Heart left ventricle (tissue), 16 donors: ENCODE data around the gene ALG8. TPM values are rescaled to one million over a fixed set of nuclear protein-coding genes. Genes with fewer than 3 reads are reported as not detected.

Experiments
- ATAC-seq, 4 donors: fragments of 200-7000 bp; cut with Tn5 transposase; one replicate each; pipeline ENCODE4 v1.9.1; 2020 to 2022; ENCODE audit warnings: moderate library complexity in 4 of 4, mild to moderate bottlenecking in 3 of 4, moderate number of reproducible peaks in 1 of 4
- DNase-seq, 5 donors: peaks; one replicate each; pipeline ENCODE4 v3.0.0-alpha.2; 2020
- H3K27ac ChIP-seq, 12 donors: fragments of 200-600 bp; sonication (generic) in 4 of 12; one replicate each; pipeline versions ENCODE4 v1.5.0 to v1.8.0; 2016 to 2022; ENCODE audit warnings: mild to moderate bottlenecking in 2 of 12
- H3K27me3 ChIP-seq, 9 donors: fragments of 200-600 bp; sonication (generic) in 2 of 9; one replicate each; pipeline versions ENCODE4 v1.5.1 to v1.8.0; 2016 to 2022; ENCODE audit warnings: mild to moderate bottlenecking in 3 of 9
- H3K36me3 ChIP-seq, 9 donors: fragments of 200-600 bp; sonication (generic) in 2 of 9; one replicate each; pipeline versions ENCODE4 v1.5.0 to v1.8.0; 2018 to 2022; ENCODE audit warnings: mild to moderate bottlenecking in 2 of 9
- H3K4me1 ChIP-seq, 12 donors: fragments of 200-600 bp; sonication (generic) in 4 of 12; one replicate each; pipeline versions ENCODE4 v1.5.0 to v1.8.0; 2016 to 2022; ENCODE audit warnings: mild to moderate bottlenecking in 3 of 12
- H3K4me3 ChIP-seq, 12 donors: fragments of 200-600 bp; sonication (generic) in 4 of 12; one replicate each; pipeline versions ENCODE4 v1.5.0 to v1.8.0; 2017 to 2022; ENCODE audit warnings: mild to moderate bottlenecking in 9 of 12, moderate library complexity in 4 of 12
- H3K9me3 ChIP-seq, 12 donors: fragments of 200-600 bp; sonication (generic) in 4 of 12; one replicate each; pipeline versions ENCODE4 v1.5.0 to v1.8.0; 2016 to 2022; ENCODE audit warnings: mild to moderate bottlenecking in 1 of 12
- CTCF ChIP-seq, 12 donors: fragments of 200-600 bp; sonication (generic) in 4 of 12; IDR thresholded peaks; one replicate each; pipeline versions ENCODE4 v1.5.0 to v1.8.0; 2018 to 2022; ENCODE audit warnings: antibody characterized with exemption in 12 of 12, mild to moderate bottlenecking in 5 of 12
- POLR2A ChIP-seq, 2 donors: fragments of 450-650 bp; IDR thresholded peaks; one replicate each; pipeline ENCODE4 v1.6.1; 2017; ENCODE audit warnings: antibody characterized with exemption in 2 of 2, mild to moderate bottlenecking in 2 of 2, moderate library complexity in 2 of 2
- WGBS, 4 donors: extraction: QIAGEN DNeasy Blood & Tissue Kit in 2 of 4; methylation state at CpG; one replicate each; pipeline versions ENCODE4 v1.1.5 to v1.1.7; 2013 to 2018; 5-methylcytosine and 5-hydroxymethylcytosine counted together
- intact Hi-C, 10 donors: fragments of 100-400 bp; cut with DNase I; formaldehyde crosslinking; loops; one replicate each; pipeline versions ENCODE4 v1.11.1 to v1.14.2; 2022
- polyA plus RNA-seq, 2 donors: library from polyadenylated mRNA; stranded (reverse); fragments of 200-250 nt; gene quantifications; one replicate each; pipeline ENCODE4 v1.2.3, GENCODE V29; 2013
- total RNA-seq, 9 donors: library from RNA; depleted of rRNA in 2 of 9; stranded (reverse); fragments of >200 nt in 2 of 9; fragmentation: NEBNext Ultra II Directional in 3 of 9; extraction: Animal tissue kit (Norgen Biotek cat#: 25700) in 3 of 9; gene quantifications; one replicate each; pipeline versions ENCODE4 v1.1.0 to v1.2.4, GENCODE V29; 2016 to 2023
- donor health status: ischemic (EF 13 %, LVEDD 7.1; RV severe dilation, severe dysfunction).
- donor health status: healthy with polysubstance abuse.
- donor health status: DM: no; HTN: yes; CAD: no.
- donor health status: DM: no; HTN: no; CAD: no.
- donor health status: ischemic (EF 25% LVEDD 6.9; RV normal size, moderate dysfunction).
- donor health status: ischemic (EF 25% LVEDD 5.7; RV mildly dilated, moderate dysfunction).
- donor health status: healthy.
- donor health status: DM: yes; HTN: yes; CAD: no.
- donor health status: ischemic (EF 35%, LVEDD 5.7; RV mildly dilated, moderate dysfunction).
- donor health status: nonischemic (EF 11% LVEDD 7.7; RV severe dilation, severe dysfunction).
- donor health status: DM: yes; HTN: yes; CAD: no.
- donor health status: PGD.
- donor health status: ischemic (EF 29% LVEDD 5.4; RV normal size, mild dysfunction).
- donor health status: nonischemic (EF 23%, LVEDD 6.1; RV moderate dilation, normal function).

The ALG8 gene
- total and polyA plus RNA-seq, 11 donors: 14.1 to 39.5 (median 19.0) TPM

GRCh38 chr11:78054971-78055370, 84.5 kb downstream of the ALG8 start:
- peaks cover 0 to 11% (median 0%) of the 10 kb centered on the region in 12 donors for H3K4me1 ChIP-seq
- H3K9me3 ChIP-seq: no peaks in the 10 kb centered on the region
- H3K27ac ChIP-seq: no peak overlapping the region
- 88 to 98% (median 92%) methylated on average over 4 of the region's 4 CpGs for WGBS, 4 donors
- DNase-seq: no peak
- no peak overlapping the region for H3K4me3 ChIP-seq
- intact Hi-C loops: no loop called here
- no peak for TF ChIP-seq POLR2A (IDR thresholded peaks at IDR 0.05)
- TF ChIP-seq CTCF (IDR thresholded peaks at IDR 0.05): no peak
- H3K27me3 ChIP-seq: no peaks in the 10 kb centered on the region
- no peak for ATAC-seq
- no peaks in the 10 kb centered on the region for H3K36me3 ChIP-seq

GRCh38 chr11:78050964-78051831, 88.2 kb downstream of the ALG8 start:
- H3K27me3 ChIP-seq: no peaks in the 10 kb centered on the region
- H3K27ac ChIP-seq: no peak overlapping the region
- intact Hi-C loops: no loop called here
- H3K4me3 ChIP-seq: no peak overlapping the region
- no peaks in the 10 kb centered on the region for H3K36me3 ChIP-seq
- TF ChIP-seq POLR2A (IDR thresholded peaks at IDR 0.05) (no peak), CTCF (IDR thresholded peaks at IDR 0.05) (no peak)
- WGBS, 4 donors: 78 to 83% (median 78%) methylated on average over 6 of the region's 6 CpGs
- DNase-seq (no peak), ATAC-seq (no peak)
- H3K4me1 ChIP-seq: peaks cover 0 to 11% (median 1%) of the 10 kb centered on the region in 12 donors
- H3K9me3 ChIP-seq: no peaks in the 10 kb centered on the region

Other genes starting within 250 kb of the ALG8 start
- gene INTS4, start 145.0 kb downstream of the ALG8 start, total RNA-seq: 10 to 100 TPM; 11.6 to 23.9 (median 15.6) TPM
- gene INTS4, start 145.0 kb downstream of the ALG8 start, polyA plus RNA-seq: 10 to 100 TPM in 1 of 2 donors, 1 to 10 TPM in 1; 9.5 to 11.8 TPM
- gene KCTD14, start 116.3 kb downstream of the ALG8 start, total RNA-seq: 1 to 10 TPM in 2 of 9 donors, under 1 TPM in 2, not detected in 5; 0.15 to 1.7 (median 0.80) TPM
- under 1 TPM; 0.23 to 0.46 TPM for gene KCTD14, start 116.3 kb downstream of the ALG8 start, polyA plus RNA-seq
- 10 to 100 TPM in 1 of 9 donors, 1 to 10 TPM in 2, under 1 TPM in 3, not detected in 3; 0.33 to 51.0 (median 1.1) TPM for gene THRSP, start 75.8 kb downstream of the ALG8 start, total RNA-seq
- 1 to 10 TPM; 9.0 to 9.5 TPM for gene THRSP, start 75.8 kb downstream of the ALG8 start, polyA plus RNA-seq
- gene NDUFC2, start 59.8 kb downstream of the ALG8 start, total RNA-seq: 100 to 1,000 TPM; 164 to 330 (median 258) TPM
- 100 to 1,000 TPM; 165 to 351 TPM for gene NDUFC2, start 59.8 kb downstream of the ALG8 start, polyA plus RNA-seq
- 10 to 100 TPM in 1 of 9 donors, 1 to 10 TPM in 8; 5.6 to 10.9 (median 7.2) TPM for gene KCTD21, start 49.0 kb upstream of the ALG8 start, total RNA-seq
- 1 to 10 TPM; 3.4 to 8.3 TPM for gene KCTD21, start 49.0 kb upstream of the ALG8 start, polyA plus RNA-seq
- 1 to 10 TPM; 4.5 to 8.1 (median 5.3) TPM for gene USP35, start 49.3 kb upstream of the ALG8 start, total RNA-seq
- 1 to 10 TPM; 5.6 to 6.6 TPM for gene USP35, start 49.3 kb upstream of the ALG8 start, polyA plus RNA-seq